ENCODE measurements around the gene MSMP. TPM values are rescaled to one million over a fixed set of nuclear protein-coding genes. Genes with fewer than 3 reads are reported as not detected.

Gene MSMP
- total and polyA plus RNA-seq, 10 of the 15 experiments (the other 5 are each of a cell fraction or from before 2014, with no cell fraction given): 0.33 to 2.4 (median 0.86) TPM; not detected in 4

DNA sequence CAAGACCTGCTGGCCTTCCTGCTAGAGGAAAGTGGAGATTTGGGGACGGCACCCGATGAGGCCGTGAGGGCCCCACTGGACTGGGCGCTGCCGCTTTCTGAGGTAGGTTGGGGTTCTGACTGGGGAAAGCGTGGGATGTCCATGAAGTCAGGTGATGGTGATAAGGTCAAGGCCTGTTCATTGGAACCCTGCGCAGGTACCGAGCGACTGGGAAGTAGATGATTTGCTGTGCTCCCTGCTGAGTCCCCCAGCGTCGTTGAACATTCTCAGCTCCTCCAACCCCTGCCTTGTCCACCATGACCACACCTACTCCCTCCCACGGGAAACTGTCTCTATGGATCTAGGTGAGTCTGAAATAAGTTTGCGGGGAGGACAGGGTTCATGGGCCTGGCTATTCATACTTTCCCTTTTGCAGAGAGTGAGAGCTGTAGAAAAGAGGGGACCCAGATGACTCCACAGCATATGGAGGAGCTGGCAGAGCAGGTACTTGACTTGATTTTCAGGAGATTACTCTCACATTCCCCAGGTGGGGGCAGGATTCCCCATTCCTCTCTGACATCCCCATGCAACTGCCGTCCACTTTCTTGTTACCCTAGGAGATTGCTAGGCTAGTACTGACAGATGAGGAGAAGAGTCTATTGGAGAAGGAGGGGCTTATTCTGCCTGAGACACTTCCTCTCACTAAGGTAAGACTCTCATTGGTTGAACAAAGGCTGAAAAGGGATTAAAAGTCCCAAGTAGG, 21.1 kb downstream of the MSMP start (continued):
- TF ChIP-seq, protein P1, sequence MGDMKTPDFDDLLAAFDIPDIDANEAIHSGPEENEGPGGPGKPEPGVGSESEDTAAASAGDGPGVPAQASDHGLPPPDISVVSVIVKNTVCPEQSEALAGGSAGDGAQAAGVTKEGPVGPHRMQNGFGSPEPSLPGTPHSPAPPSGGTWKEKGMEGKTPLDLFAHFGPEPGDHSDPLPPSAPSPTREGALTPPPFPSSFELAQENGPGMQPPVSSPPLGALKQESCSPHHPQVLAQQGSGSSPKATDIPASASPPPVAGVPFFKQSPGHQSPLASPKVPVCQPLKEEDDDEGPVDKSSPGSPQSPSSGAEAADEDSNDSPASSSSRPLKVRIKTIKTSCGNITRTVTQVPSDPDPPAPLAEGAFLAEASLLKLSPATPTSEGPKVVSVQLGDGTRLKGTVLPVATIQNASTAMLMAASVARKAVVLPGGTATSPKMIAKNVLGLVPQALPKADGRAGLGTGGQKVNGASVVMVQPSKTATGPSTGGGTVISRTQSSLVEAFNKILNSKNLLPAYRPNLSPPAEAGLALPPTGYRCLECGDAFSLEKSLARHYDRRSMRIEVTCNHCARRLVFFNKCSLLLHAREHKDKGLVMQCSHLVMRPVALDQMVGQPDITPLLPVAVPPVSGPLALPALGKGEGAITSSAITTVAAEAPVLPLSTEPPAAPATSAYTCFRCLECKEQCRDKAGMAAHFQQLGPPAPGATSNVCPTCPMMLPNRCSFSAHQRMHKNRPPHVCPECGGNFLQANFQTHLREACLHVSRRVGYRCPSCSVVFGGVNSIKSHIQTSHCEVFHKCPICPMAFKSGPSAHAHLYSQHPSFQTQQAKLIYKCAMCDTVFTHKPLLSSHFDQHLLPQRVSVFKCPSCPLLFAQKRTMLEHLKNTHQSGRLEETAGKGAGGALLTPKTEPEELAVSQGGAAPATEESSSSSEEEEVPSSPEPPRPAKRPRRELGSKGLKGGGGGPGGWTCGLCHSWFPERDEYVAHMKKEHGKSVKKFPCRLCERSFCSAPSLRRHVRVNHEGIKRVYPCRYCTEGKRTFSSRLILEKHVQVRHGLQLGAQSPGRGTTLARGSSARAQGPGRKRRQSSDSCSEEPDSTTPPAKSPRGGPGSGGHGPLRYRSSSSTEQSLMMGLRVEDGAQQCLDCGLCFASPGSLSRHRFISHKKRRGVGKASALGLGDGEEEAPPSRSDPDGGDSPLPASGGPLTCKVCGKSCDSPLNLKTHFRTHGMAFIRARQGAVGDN (IDR thresholded peaks at IDR 0.05): 0 out of 2 replicates have a peak, but pooled peaks have one; percentile 14
- no peak for TF ChIP-seq POU2F2 (IDR thresholded peaks at IDR 0.05; ENCODE audit: borderline replicate concordance, low read depth, low read length)
- TF ChIP-seq HDAC2 (IDR thresholded peaks at IDR 0.05): no peak
- TF ChIP-seq NRF1 (conservative IDR thresholded peaks at IDR 0.05; ENCODE audit: low read depth, low read length): peak; percentile 24; the same call in 1 of the 2 replicates
- TF ChIP-seq LARP7 (IDR thresholded peaks at IDR 0.05): peak; percentile 93
- TF ChIP-seq MTA2 (IDR thresholded peaks at IDR 0.05; ENCODE audit: low read depth): peak; percentile 42; the same call in 1 of the 2 replicates
- TF ChIP-seq POLR2AphosphoS2 (IDR thresholded peaks at IDR 0.05; ENCODE audit: low read depth, low read length): no peak
- 0 out of 2 replicates have a peak, but pooled peaks have one; percentile 3 for TF ChIP-seq CHD2 (IDR thresholded peaks at IDR 0.05; ENCODE audit: borderline replicate concordance, low read depth, low read length)
- no peak for TF ChIP-seq SUZ12 (IDR thresholded peaks at IDR 0.05; ENCODE audit: unreplicated experiment)
- no peak for TF ChIP-seq ZNF207 (IDR thresholded peaks at IDR 0.05; ENCODE audit: borderline replicate concordance)
- no peak for TF ChIP-seq NFYA (IDR thresholded peaks at IDR 0.05; ENCODE audit: borderline replicate concordance, low read depth, low read length)
- no peak for TF ChIP-seq GABPA (IDR thresholded peaks at IDR 0.05; ENCODE audit: low read depth)
- peak; percentile 32 for TF ChIP-seq NR2F1 (conservative IDR thresholded peaks at IDR 0.05)
- TF ChIP-seq SRF (IDR thresholded peaks at IDR 0.05; ENCODE audit: low read depth in 2 of 2, low read length in 2 of 2): no peak
- TF ChIP-seq, protein P2, sequence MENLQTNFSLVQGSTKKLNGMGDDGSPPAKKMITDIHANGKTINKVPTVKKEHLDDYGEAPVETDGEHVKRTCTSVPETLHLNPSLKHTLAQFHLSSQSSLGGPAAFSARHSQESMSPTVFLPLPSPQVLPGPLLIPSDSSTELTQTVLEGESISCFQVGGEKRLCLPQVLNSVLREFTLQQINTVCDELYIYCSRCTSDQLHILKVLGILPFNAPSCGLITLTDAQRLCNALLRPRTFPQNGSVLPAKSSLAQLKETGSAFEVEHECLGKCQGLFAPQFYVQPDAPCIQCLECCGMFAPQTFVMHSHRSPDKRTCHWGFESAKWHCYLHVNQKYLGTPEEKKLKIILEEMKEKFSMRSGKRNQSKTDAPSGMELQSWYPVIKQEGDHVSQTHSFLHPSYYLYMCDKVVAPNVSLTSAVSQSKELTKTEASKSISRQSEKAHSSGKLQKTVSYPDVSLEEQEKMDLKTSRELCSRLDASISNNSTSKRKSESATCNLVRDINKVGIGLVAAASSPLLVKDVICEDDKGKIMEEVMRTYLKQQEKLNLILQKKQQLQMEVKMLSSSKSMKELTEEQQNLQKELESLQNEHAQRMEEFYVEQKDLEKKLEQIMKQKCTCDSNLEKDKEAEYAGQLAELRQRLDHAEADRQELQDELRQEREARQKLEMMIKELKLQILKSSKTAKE (IDR thresholded peaks at IDR 0.05; ENCODE audit: low read depth, poor library complexity, severe bottlenecking): no peak
- no peak for TF ChIP-seq RB1 (IDR thresholded peaks at IDR 0.05; ENCODE audit: borderline replicate concordance)
- no peak for TF ChIP-seq ASH2L (IDR thresholded peaks at IDR 0.05; ENCODE audit: borderline replicate concordance, low read depth)
- no peak for TF ChIP-seq STAT3 (IDR thresholded peaks at IDR 0.05; ENCODE audit: low read depth, low read length)
- TF ChIP-seq, protein P3, sequence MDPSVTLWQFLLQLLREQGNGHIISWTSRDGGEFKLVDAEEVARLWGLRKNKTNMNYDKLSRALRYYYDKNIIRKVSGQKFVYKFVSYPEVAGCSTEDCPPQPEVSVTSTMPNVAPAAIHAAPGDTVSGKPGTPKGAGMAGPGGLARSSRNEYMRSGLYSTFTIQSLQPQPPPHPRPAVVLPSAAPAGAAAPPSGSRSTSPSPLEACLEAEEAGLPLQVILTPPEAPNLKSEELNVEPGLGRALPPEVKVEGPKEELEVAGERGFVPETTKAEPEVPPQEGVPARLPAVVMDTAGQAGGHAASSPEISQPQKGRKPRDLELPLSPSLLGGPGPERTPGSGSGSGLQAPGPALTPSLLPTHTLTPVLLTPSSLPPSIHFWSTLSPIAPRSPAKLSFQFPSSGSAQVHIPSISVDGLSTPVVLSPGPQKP (IDR thresholded peaks at IDR 0.05; ENCODE audit: low read depth, low read length): no peak
- TF ChIP-seq SREBF2 (IDR thresholded peaks at IDR 0.05; ENCODE audit: low read length): no peak

Measured in GM12878 (cell line).